HG02938 (cell line): ENCODE measurements around the gene DDX54.

Source experiments
- ATAC-seq: cut with Tn5 transposase; IDR thresholded peaks from one replicate; pipeline ENCODE4 v1.9.1; 2021; ENCODE audit warnings: mild to moderate bottlenecking, moderate library complexity; ENCODE audit not compliant: unreplicated experiment

The DDX54 gene

DNA sequence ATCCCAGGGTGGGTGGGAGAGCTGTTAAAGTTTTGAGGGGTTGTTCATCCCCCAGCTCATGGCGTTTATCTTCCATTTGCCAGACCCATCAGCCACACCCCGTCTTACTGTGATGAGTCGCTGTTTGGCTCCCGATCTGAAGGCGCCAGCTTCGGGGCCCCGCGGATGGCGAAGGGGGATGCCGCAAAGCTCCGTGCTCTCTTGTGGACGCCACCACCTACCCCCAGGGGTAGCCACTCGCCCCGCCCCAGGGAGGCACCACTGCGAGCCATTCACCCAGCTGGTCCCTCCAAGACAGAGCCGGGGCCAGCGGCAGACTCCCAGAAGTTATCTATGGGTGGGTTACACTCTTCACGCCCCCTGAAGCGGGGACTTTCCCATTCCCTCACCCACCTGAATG is 5.9 kb upstream of the DDX54 start:
- ATAC-seq: no peak

DNA sequence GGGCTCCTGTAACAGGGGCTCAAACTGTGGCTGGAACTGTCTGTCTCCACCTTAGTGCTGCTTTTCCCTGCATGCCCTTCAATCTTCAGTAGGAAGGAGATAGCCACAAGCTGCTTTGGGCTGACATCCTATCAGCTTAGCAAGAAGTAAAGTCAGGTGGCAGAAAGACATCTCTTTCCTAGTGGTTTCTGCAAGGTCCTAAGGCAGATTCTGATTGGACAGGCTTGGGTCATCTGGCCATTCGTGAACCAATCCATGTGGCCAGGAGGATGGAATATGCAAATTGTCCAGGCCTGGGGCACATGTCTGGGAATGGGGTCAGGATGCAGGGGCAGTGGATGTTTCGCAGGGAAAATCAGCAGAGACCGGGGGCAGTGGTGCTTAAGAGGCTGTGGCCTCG is 5.5 kb upstream of the DDX54 start:
- no peak for ATAC-seq

DNA sequence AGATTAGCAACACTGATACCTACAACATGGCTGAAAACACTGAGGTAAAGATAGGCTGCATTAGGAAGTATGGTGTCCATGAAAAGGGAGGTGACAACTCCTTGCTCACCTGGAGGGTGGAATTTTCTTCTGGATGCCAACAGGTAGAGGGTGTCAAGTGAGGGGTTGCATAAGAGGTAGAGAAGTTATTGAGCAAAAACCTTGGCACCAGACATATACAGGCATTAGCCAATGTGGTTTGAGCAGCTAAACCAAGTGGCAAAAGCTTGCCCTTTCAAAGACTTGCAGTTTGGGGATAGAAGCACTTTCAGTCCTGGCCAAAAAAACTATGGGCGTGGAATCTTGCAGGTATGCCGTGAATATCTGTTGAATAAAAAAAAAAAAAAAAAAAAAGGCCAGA is 4.1 kb upstream of the DDX54 start:
- ATAC-seq: no peak

DNA sequence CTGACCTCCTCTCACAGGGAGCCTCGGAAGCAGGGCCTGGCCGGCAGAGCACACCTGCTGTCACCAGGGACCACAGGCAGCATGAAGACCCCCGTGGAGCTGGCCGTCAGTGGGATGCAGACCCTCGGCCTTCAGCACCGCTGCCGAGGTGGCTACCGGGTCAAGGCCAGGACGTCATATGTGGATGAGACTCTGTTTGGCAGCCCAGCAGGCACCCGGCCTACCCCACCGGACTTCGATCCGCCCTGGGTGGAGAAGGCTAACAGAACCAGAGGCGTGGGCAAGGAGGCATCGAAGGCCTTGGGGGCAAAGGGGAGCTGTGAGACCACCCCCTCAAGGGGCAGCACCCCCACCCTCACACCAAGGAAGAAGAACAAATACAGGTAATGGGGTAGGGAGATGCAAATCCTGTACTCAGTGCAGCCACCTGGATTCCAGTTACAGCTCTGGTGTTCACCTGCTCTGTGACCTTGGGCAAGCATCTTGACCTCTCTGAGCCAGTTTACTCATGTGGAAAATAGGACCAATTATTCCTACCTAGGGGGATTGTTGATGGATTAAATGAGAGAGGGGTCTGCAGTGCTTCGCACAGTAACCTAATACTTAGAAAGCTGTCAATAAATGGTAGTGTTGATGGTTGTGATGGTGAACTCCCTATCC is 1.5 kb upstream of the DDX54 start:
- no peak for ATAC-seq

DNA sequence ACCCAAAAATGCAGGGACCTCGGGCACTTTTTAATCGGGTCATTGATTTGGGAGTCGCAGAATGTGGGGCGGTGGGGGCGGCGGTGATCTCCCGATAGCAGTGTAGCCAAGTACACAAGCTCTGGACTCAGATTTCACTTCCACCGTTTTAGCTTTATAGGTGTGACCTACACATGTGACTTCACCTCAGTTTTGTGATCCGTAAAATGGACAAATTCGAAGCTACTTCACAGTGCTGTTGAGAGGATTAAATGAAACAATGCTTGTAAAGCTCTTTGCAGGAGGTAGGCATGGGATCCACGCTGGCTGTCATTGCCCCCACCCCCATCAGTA is 721 bp upstream of the DDX54 start:
- ATAC-seq: no peak

DNA sequence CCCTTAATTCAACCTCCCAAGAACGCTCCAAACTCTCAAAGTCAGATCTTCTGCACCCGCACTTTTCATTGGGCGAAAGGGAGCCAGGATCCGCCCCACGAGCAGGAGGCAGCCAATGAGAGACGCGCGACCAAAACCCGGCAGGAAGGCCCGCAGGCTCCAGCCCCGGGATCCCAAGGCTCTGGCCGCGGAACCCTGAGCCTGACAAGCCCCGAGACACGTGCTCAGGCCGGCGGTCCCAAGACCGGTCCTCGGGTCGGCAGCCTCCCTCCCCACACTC is 438 bp downstream of the DDX54 start:
- peak; percentile 78 for ATAC-seq

DNA sequence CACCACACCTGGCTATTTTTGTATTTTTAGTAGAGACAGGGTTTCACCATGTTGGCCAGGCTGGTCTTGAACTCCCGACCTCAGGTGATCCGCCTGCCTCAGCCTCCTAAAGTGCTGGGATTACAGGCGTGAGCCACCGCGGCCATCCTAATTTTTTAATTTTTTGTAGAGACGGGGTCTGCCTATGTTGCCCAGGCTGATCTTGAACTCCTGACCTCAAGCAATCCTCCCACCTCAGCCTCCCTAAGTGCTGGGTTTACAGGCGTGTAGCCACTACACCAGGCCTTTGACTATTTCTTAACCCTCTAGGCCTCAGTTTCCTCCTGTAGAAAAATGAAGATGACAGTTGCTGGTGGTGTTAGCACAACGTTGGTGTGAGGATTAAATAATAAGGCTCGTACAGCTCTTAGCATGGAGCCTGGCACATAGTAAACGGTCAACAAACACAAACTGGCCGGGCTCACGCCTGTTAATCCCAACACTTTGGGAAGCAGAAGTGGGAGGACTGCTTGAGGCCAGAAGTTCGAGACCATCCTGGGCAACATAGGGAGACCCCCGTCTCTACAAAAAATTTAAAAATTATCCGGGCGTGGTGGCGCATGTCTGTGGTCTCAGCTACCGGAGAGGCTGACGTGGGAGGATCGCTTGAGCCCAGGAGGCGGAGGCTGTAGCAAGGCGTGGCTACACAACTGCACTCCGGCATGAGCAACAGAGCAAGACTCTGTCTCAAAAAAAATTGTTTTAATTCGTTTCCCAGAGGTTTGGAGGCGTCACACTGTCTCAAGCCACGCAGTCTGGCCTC is 979 bp downstream of the DDX54 start:
- peak; percentile 63 for ATAC-seq

DNA sequence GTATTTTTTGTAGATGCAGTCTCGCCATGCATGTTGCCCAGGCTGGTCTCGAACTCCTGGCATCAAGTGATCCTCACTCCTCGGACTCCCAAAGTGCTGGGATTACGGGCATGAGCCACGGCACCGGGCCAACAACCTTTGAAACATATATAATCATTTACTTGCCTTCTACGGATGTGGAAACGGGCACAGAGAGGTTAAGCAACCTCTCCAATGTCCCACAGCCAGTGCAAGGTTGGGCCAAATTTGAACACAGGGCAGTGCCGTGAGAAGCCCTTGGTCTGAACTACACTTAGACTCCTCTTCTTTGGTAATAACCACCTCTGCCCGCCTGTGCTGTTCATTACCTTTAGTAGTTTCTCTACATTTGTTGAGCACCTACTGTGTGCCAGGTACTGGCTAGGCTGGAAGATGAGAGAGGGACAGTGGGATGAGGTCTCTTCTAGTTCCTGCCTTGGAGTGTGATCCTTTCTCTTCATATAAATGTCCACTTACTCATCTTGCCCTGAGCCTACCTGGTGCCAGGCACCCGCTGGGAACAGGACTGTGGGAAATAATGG is 2.2 kb downstream of the DDX54 start:
- ATAC-seq: no peak

DNA sequence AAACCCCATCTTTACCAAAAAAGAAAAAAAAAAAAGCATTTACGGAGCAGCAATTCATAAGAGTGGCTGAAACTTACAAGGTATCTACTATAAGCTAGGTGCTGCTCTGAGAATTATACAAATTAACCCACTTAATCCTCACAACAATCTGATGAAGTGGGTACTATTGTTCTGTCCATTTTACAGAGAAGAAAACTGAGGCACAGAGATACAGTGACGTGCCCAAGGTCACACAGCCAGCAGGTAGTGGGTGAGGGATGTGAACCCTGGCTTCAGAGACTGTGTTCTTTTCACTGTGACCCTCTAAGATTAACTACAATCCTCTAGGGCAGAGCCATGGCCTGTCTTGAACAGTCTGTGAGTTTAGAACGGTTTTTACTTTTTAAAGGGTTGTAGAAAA is 3.3 kb downstream of the DDX54 start:
- ATAC-seq: no peak

DNA sequence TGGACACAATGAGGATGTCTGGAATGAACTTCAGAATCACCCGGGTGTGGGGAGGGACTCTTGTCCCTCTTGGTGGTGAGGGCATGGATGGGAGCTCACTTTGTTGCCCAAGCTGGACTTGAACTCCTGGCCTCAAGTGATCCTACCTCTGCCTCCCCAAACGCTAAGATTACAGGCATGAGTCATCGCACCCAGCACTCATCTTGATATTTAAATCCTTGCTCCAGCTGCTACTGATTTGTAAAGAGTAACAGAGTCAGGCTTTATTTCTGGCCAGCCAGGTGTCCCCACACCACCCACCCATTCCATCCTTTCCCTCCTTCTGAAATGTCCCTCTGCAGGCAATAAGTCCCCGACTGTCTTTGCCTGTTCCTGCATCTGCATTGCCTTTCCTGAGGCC is 4.9 kb downstream of the DDX54 start:
- no peak for ATAC-seq

DNA sequence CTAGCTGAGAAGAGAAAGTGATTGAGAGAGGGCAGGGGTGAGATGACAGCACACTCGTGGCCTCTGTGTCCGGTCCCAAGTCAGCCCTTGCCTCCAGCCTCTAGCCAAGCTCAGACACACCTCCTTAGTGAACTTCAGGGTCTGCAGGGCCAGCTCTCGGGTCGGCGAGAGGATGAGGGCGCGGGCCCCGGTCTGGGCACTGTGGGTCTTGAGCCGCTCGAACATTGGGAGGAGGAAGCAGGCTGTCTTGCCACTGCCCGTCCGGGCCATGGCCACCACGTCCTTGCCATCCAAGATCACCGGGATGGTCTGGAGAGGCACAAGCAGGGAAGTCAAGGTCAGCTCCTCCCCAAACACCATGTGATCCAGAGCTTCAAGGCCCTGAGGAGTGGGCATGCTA is 6.3 kb downstream of the DDX54 start:
- ATAC-seq: no peak

DNA sequence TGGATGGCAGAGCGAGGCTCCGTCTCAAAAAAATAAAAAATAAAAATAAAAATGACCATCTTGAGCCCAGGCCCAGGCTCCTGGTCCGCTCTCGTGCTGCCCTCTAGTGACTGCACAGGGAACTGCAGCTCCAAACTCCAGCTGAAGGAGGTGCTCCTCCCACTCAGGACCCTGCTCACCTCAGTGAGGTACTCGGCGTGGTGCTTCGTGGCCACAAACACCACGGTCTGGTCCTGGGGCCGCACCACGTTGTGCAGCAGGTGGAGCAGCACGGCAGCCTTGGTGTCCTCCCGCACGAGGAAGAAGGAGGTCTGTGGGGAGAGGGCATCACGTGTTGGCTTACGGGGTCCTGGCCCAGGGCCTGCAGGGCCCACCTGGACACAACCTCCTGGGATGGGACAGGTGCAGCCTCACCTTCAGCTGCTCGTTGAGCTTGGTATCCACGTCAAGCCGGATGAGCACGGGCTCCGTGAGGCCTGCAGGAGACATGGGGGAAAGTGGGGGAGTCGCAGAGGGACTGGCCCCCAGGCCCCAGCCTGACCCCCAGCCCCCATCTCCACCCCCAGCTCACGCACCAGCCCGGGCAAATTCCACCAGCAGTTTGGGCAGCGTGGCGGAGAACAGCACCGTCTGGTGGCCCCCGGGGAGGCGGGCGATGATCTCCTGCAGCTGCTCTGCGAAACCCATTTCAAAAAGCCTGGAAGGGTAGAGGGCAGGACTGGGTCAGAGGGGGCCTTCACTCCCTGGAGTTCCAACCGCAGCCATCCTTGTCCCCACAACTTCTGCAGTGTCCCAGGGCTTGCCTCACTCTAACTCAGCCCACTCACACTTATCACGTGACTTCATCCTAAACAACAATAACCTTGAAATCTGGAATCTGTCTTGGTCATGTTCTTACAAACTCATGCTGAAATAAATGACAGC is 10.6 kb downstream of the DDX54 start:
- no peak for ATAC-seq

DNA sequence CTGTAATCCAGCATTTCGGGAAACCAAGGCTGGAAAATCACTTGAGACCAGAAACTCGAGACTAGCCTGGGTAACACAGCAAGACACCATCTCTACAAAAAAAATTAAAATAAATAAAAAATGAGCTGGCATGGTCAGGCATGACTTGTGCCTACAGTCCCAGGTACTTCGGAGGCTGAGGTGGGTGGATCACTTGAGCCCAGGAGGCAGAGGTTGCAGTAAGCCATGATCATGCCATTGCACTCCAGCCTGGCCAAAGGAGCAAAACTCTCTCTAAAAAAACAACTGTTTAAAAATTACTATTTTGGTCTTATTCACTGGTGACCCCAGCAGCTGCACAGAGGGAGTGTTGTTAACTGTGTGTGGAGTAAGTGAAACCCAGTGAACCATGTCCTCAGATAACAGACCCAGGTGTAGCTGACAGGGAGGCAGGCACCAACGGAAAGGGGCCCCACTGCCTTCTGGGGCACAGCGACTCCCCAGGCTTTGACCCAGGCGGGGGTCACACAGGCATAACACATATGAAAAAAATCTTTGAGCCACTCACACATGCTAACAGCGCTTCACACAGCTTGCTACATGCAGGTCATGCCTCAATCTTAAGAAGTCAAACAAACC is 12.1 kb downstream of the DDX54 start:
- no peak for ATAC-seq

DNA sequence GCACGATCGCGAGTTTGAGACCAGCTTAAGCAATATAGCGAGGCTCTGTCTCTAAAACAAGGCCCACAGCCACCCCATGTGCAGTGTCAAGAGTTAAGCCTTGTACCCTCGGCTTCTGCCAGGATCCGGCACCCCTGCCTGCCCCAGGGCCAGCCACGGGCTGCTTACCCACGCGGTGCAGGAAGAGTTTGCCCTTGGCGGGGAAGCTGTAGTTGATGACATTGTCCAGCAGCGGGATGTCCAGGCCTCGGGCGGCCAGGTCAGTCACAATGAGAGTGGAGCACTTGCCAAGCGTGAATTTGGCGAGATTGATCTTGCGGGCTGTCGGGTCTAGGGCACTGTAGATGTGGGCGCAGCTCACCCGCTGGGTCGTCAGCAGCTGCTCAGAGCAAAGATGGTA is 13.1 kb downstream of the DDX54 start:
- ATAC-seq: no peak

DNA sequence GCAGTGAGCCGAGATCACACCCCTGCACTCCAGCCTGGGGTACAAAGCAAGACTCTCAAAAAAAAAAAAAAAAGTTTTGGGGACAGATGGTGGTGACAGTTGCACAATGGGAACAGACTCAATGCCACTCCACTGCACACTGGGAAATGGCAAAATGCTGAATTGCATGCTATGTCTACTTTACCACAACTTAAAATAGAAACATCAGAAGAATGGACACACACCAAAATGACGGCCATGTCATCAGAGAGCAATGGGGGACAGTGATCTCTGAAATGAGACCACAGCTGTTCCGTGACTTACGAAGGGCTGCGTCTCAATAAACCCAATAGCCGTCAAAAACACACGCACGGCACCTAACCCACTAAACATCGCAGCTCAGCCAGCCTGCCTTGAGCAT is 13.7 kb downstream of the DDX54 start:
- ATAC-seq: no peak

DNA sequence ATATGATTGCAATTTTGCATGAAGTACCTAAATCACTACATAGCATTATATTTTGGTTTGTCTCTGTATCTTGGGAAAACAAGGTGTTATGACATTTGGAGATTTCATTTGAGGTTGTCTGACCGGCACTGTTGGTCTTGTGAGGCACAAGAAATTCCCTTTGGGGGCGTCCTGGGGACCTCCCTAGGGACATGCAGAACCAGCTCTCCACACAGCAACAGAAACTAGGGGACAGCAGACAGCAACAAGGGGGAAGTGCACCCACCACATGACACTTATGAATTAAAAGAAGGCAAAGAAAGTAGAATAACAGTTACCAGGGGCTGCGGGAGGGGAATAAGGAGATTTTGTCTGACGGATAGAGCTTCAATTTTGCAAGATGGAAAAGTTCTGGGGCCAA is 14.4 kb downstream of the DDX54 start:
- no peak for ATAC-seq

DNA sequence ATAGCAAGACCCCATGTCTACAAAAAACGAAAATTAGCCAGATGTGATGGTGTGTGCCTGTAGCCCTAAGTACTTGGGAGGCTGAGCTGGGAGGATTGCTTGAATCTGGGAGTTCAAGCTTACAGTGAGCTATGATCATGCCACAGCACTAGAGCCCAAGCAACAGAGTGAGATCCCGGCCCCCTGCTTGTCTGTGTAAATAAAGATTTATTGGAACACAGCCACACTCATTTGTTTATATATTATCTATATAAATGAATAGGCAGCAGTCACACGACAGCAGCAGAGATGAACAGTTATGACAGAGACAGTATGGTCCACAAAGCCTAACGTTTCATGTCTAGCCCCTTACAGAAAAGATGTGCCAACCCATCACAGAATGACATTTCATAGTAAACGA is 14.8 kb downstream of the DDX54 start:
- no peak for ATAC-seq

DNA sequence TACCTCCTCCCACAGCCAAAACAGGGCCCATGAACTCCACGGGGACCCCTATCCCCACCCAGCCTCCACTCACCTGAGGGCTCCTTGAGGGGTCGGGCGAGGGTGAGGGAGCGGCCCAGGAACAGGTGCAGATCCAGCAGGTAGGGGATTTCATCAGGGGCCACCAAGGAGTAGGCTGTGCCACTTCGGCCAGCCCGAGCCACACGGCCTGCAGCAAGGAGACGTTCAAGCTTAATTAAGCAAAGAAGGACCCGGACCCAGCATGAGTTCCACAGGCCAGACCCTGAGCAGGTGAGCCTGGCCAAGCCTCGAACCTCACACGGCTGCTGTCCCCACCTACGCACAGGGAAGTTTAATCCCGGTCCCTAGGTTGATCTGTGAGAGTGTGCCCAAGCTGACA is 15.6 kb downstream of the DDX54 start:
- no peak for ATAC-seq

DNA sequence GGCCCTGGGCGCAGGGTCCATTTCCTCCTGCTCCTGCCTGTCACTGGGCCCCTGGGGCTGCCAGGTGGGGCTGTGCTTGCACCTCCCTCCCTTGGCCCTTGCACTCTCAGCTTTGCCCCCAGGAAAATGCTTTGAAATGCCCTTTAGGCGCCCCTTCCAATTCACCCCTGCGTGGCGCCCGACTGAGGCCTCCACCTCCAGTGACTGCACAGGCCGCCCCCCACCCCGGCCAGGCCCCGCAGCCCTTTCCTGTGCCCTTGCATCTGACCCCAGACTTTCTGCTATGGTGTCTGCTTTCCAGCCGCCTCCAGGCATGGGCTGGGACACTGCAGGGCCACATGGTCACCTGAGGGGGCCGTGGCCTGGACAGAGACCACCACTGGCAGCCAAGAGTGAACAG is 17.4 kb downstream of the DDX54 start:
- ATAC-seq: no peak

DNA sequence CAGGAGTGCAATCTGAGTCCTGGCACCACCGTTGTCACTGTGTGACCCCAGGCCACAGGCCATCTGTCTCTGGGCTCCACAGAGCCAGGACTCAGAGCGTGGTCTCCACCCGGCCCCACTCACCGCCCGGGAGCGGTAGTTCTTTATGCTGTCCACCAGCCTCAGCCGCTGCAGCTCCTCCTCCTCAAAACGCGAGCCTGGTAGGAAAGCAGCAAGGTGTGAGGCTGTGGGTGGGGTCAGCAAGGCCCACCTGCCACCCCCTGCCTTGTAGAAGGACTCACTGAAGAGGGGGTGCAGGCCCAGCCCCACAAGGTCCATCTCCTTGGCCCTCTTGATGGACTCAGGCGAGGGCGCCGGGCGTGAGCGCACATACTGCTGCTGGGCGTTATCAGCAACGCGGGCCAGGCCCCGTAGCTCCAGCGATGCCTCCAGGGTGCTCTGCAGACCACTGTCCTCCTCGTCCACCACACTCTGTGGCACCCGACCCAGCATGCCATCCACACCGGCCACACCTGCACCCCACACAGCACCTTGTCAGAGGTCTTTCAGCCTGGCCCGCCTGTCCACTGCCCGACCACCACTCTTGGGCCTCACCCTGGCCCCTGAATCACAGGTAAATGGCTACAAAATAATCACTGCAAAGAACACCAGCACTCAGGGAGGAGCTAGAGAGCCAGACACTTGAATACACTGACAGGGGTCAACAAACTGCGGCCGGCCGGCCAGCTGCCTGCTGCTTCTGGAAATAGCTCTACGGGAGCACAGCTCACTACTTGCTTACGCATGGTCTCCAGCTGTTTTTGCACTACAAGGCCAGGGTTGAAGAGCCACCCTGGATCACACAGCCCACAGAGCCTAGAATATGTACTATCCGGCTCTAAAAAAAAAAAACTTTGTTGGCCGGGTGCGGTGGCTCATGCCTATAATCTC is 19.5 kb downstream of the DDX54 start:
- no peak for ATAC-seq
